Measurements from ENCODE around the gene FARS2. TPM values are rescaled to one million over a fixed set of nuclear protein-coding genes. Genes with fewer than 3 reads are reported as not detected.

FARS2 gene
- total and polyA plus RNA-seq, 7 donors: 10.6 to 17.5 (median 14.4) TPM

- no peaks in the 10 kb centered on the region for H3K36me3 ChIP-seq (ENCODE audit: insufficient read depth in 1 of 2, low read depth in 1 of 2)
- H3K4me1 ChIP-seq: no peaks in the 10 kb centered on the region
- whole genome bisulfite sequencing, 3 donors: 94 to 97% (median 96%) methylated on average over 6 of the region's 6 CpGs
- H3K9me3 ChIP-seq: peaks cover 2% of the 10 kb centered on the region
- no peak overlapping the region for H3K27ac ChIP-seq
- TF ChIP-seq CTCF (IDR thresholded peaks at IDR 0.05): no peak
- ATAC-seq (no peak), DNase-seq (no peak)
- H3K4me3 ChIP-seq: no peak overlapping the region
- intact Hi-C loops (cut with DNase I): no loop called here
- no peaks in the 10 kb centered on the region for H3K27me3 ChIP-seq (ENCODE audit: insufficient read depth in 3 of 3, low read length in 2 of 3)
Observed at GRCh38 chr6:5271926-5272325, 10.6 kb downstream of the FARS2 start.

GRCh38 chr6:5274231-5274630 lies 12.9 kb downstream of the FARS2 start:
- ATAC-seq: no peak
- no peak for TF ChIP-seq CTCF (IDR thresholded peaks at IDR 0.05)
- intact Hi-C loops (cut with DNase I): no loop called here
- DNase-seq: no peak
- Histone ChIP-seq H3K4me3 (no peak overlapping the region), H3K9me3 (no peaks in the 10 kb centered on the region), H3K27me3 (ENCODE audit: insufficient read depth in 3 of 3, low read length in 2 of 3) (no peaks in the 10 kb centered on the region), H3K36me3 (ENCODE audit: insufficient read depth in 1 of 2, low read depth in 1 of 2) (no peaks in the 10 kb centered on the region), H3K27ac (no peak overlapping the region), H3K4me1 (no peaks in the 10 kb centered on the region)
- WGBS, 3 donors: 95 to 98% (median 95%) methylated on average over 3 of the region's 3 CpGs

- Histone ChIP-seq H3K36me3 (ENCODE audit: insufficient read depth in 1 of 2, low read depth in 1 of 2) (no peaks in the 10 kb centered on the region), H3K27me3 (ENCODE audit: insufficient read depth in 3 of 3, low read length in 2 of 3) (no peaks in the 10 kb centered on the region), H3K27ac (no peak overlapping the region), H3K4me1 (no peaks in the 10 kb centered on the region), H3K4me3 (no peak overlapping the region), H3K9me3 (no peaks in the 10 kb centered on the region)
- 94 to 96% (median 95%) methylated on average over 2 of the region's 2 CpGs for WGBS, 3 donors
- intact Hi-C loops (cut with DNase I): no loop called here
- no peak for DNase-seq
- TF ChIP-seq CTCF (IDR thresholded peaks at IDR 0.05): no peak
- ATAC-seq: no peak
Observed at GRCh38 chr6:5275497-5275896, 14.2 kb downstream of the FARS2 start.

GRCh38 chr6:5276581-5276980 lies 15.3 kb downstream of the FARS2 start:
- no peak overlapping the region for H3K27ac ChIP-seq
- intact Hi-C loops (cut with DNase I): no loop called here
- DNase-seq: no peak
- no peak for TF ChIP-seq CTCF (IDR thresholded peaks at IDR 0.05)
- no peak for ATAC-seq
- H3K9me3 ChIP-seq: no peaks in the 10 kb centered on the region
- H3K36me3 ChIP-seq (ENCODE audit: insufficient read depth in 1 of 2, low read depth in 1 of 2): no peaks in the 10 kb centered on the region
- H3K4me3 ChIP-seq: no peak overlapping the region
- WGBS, 3 donors: 65 to 78% (median 68%) methylated on average over 2 of the region's 2 CpGs
- no peaks in the 10 kb centered on the region for H3K27me3 ChIP-seq (ENCODE audit: insufficient read depth in 3 of 3, low read length in 2 of 3)
- H3K4me1 ChIP-seq: no peaks in the 10 kb centered on the region

- TF ChIP-seq CTCF (IDR thresholded peaks at IDR 0.05): no peak
- no peaks in the 10 kb centered on the region for H3K27me3 ChIP-seq (ENCODE audit: insufficient read depth in 3 of 3, low read length in 2 of 3)
- ATAC-seq: no peak
- no peak for DNase-seq
- no peaks in the 10 kb centered on the region for H3K36me3 ChIP-seq (ENCODE audit: insufficient read depth in 1 of 2, low read depth in 1 of 2)
- WGBS, 3 donors: 91 to 97% (median 92%) methylated on average over 3 of the region's 3 CpGs
- no peaks in the 10 kb centered on the region for H3K4me1 ChIP-seq
- intact Hi-C loops (cut with DNase I): no loop called here
- no peak overlapping the region for H3K4me3 ChIP-seq
- H3K9me3 ChIP-seq: no peaks in the 10 kb centered on the region
- H3K27ac ChIP-seq: no peak overlapping the region
Observed at GRCh38 chr6:5277589-5277988, 16.3 kb downstream of the FARS2 start.
